ENCODE results near the gene MTPN. TPM values are rescaled to one million over a fixed set of nuclear protein-coding genes. Genes with fewer than 3 reads are reported as not detected.

Gene MTPN
- total RNA-seq, 4 donors from 2014 or later: 76.6 to 80.2 (median 79.0) TPM

DNA sequence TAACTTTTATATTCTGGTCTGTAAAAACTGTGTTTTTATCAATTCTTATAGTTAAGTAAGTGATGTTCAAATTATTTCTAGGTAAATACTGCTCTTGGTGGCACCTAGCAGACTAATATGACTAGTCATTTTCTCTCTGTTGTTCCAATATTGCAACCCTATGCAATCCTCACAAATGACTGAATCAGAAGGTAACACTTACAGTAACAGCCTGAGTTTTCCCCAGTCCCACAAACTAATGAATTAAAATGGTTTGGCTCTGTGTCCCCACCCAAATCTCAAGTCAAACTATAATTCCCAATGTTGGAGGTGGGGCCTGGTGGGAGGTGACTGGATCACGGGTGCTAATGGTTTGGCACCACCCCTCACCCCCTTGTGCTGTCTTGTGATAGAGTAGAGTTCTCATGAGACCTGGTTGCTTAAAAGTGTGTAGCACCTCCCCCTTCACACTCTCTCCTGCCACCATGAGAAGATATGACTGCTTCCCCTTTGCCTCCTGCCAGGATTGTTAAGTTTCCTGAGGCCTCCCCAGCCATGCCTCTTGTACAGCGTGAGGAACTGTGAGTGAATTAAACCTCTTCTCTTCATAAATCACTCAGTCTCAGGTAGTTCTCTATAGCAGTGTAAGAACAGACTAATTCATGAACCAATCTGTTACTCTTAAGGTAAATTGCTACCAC, 43.5 kb downstream of the MTPN start:
- 88 to 94% methylated on average over 2 of the region's 2 CpGs for WGBS, 2 donors (ENCODE audit: low coverage in 1 of 2)
- H3K27ac ChIP-seq: no peak overlapping the region
- TF ChIP-seq POLR2A (IDR thresholded peaks at IDR 0.05): no peak
- TF ChIP-seq, protein P1, sequence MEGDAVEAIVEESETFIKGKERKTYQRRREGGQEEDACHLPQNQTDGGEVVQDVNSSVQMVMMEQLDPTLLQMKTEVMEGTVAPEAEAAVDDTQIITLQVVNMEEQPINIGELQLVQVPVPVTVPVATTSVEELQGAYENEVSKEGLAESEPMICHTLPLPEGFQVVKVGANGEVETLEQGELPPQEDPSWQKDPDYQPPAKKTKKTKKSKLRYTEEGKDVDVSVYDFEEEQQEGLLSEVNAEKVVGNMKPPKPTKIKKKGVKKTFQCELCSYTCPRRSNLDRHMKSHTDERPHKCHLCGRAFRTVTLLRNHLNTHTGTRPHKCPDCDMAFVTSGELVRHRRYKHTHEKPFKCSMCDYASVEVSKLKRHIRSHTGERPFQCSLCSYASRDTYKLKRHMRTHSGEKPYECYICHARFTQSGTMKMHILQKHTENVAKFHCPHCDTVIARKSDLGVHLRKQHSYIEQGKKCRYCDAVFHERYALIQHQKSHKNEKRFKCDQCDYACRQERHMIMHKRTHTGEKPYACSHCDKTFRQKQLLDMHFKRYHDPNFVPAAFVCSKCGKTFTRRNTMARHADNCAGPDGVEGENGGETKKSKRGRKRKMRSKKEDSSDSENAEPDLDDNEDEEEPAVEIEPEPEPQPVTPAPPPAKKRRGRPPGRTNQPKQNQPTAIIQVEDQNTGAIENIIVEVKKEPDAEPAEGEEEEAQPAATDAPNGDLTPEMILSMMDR (IDR thresholded peaks at IDR 0.05): no peak
- TF ChIP-seq EP300 (IDR thresholded peaks at IDR 0.05): no peak
- no peak for TF ChIP-seq POLR2AphosphoS5 (IDR thresholded peaks at IDR 0.05)
- H3K9me3 ChIP-seq: no peaks in the 10 kb centered on the region
- no peak overlapping the region for H3K4me3 ChIP-seq
- H3K4me1 ChIP-seq: peaks cover 0 to 60% (median 5%) of the 10 kb centered on the region in 3 donors
- ATAC-seq: no peak
- H3K36me3 ChIP-seq: peaks cover 0 to 13% of the 10 kb centered on the region in 2 donors
- H3K27me3 ChIP-seq: no peaks in the 10 kb centered on the region

DNA sequence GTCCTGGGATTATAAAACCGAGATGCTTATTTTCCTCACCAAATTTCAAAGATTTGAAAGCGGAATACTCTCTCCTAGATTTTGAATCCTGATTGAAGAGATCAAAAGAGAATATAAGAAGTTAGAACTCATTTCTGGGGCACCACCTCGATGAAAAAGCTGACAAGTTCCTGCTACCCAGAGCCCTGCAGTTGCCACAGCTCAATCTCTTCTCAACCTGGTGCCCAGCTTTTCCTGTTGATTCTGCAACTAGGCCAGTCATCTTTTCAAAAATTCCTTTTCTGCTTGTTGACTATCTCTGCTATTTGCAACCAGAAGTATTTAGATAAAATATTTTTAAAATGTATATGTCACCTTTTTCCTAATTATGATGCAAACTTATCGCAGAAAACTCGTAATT, 45.0 kb downstream of the MTPN start:
- H3K9me3 ChIP-seq: no peaks in the 10 kb centered on the region
- H3K36me3 ChIP-seq: peaks cover 0 to 26% of the 10 kb centered on the region in 2 donors
- H3K27ac ChIP-seq: no peak overlapping the region
- no peak for TF ChIP-seq POLR2AphosphoS5 (IDR thresholded peaks at IDR 0.05)
- no peak for TF ChIP-seq EP300 (IDR thresholded peaks at IDR 0.05)
- TF ChIP-seq, protein P1 (IDR thresholded peaks at IDR 0.05): no peak
- no peak for TF ChIP-seq POLR2A (IDR thresholded peaks at IDR 0.05)
- H3K4me1 ChIP-seq: peaks cover 0 to 57% (median 5%) of the 10 kb centered on the region in 3 donors
- no peak overlapping the region for H3K4me3 ChIP-seq
- WGBS, 2 donors (ENCODE audit: low coverage in 1 of 2): 74 to 94% methylated on average over 4 to 5 of the region's 5 CpGs
- ATAC-seq: no peak
- no peaks in the 10 kb centered on the region for H3K27me3 ChIP-seq

DNA sequence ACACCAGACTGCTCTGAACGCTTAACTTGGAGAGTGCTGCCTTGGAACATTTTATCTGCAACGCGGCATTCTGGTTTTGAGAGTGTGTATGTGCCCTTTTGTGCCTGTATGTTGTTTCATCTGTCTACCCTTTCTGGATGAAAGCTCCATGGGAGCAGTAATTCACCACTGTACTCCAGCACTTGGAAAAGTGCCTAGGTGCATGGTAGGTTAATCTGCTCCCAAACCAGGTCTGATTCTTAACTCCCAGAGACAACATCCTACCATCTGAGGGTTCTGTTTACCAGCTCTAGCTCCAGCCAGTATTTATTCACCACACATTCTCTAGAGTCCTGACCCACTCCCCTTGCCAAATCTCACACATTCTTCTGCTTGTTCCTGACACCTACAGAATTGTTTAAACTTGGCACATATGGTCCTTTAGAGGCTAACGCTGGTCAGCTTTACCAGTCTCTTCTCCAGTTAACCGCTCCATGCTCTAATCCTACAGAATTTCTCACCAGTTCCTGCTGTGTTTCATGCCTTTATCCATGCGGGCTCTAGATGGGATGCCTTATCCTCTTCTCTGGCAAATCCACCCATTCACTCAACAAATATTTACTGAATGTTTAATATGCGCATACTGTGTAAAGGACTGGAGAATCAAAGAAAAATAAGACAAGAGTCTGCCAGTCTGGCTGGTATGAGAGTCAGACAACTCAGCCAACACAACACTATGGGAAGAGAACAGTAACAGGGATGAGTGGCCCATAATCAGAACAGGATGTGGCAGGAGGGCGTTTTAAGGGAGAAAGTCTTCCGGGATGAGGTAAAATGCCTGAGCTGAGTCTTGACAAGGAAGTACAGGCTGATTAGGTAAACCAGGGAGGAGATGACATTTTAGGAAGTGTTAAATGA, 46.3 kb downstream of the MTPN start:
- H3K27ac ChIP-seq: peak overlapping the region in 1 of 4 donors; percentile 42
- peaks cover 0 to 54% (median 5%) of the 10 kb centered on the region in 3 donors for H3K4me1 ChIP-seq
- H3K9me3 ChIP-seq: no peaks in the 10 kb centered on the region
- H3K4me3 ChIP-seq: no peak overlapping the region
- ATAC-seq: no peak
- H3K27me3 ChIP-seq: no peaks in the 10 kb centered on the region
- TF ChIP-seq EP300 (IDR thresholded peaks at IDR 0.05): no peak
- TF ChIP-seq POLR2A (IDR thresholded peaks at IDR 0.05): no peak
- H3K36me3 ChIP-seq: peaks cover 0 to 31% of the 10 kb centered on the region in 2 donors
- 61 to 68% methylated on average over 5 to 9 of the region's 9 CpGs for WGBS, 2 donors (ENCODE audit: low coverage in 1 of 2)

DNA sequence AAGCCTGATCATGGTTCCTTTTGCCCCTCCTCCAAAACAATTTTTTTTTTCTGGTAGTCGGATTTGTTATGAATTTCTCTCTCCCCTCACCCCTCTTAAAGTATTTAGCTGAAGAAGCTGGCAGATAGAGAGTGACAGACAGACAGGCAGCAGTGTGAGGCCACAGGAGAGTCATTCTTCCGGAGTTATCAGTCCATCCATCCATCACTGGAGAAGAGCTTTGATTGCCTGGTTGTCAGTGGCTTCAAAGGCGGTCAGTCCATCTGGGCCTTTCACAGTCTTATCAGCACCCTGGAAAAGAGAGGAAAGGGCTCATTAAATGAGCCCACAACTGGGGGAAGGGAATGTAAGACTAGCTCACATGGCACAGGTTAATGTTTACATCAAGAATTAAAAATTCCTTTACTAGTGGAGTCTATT, 47.4 kb downstream of the MTPN start:
- peaks cover 0 to 31% of the 10 kb centered on the region in 2 donors for H3K36me3 ChIP-seq
- H3K27me3 ChIP-seq: no peaks in the 10 kb centered on the region
- ATAC-seq: no peak
- whole genome bisulfite sequencing, 2 donors (ENCODE audit: low coverage in 1 of 2): 17 to 65% methylated on average over 1 to 3 of the region's 3 CpGs
- H3K9me3 ChIP-seq: no peaks in the 10 kb centered on the region
- TF ChIP-seq, protein P1 (IDR thresholded peaks at IDR 0.05): no peak
- TF ChIP-seq EP300 (IDR thresholded peaks at IDR 0.05): no peak
- no peak for TF ChIP-seq POLR2AphosphoS5 (IDR thresholded peaks at IDR 0.05)
- TF ChIP-seq POLR2A (IDR thresholded peaks at IDR 0.05): no peak
- H3K4me3 ChIP-seq: no peak overlapping the region
- H3K4me1 ChIP-seq: peaks cover 0 to 47% (median 5%) of the 10 kb centered on the region in 3 donors
- H3K27ac ChIP-seq: no peak overlapping the region

DNA sequence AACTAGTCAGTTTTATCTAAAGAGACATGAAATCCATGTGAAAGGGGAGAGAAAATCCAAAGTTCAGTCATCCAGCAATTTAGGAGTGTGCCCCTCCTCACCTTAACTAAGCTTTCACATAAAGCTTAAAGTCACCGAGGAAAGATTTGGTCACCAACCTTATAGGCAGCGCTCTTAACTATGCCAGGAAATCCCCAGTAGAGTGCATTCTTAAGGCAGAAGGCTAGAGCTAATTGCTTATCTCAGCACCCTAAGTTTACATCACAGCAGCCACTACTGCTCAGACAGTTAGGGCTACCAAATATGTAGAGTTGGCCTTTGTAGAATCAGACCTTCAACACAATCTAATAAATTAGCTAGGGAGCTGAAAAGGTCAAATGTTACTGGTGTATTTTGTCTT, 47.9 kb downstream of the MTPN start:
- peaks cover 0 to 31% of the 10 kb centered on the region in 2 donors for H3K36me3 ChIP-seq
- TF ChIP-seq POLR2AphosphoS5 (IDR thresholded peaks at IDR 0.05): no peak
- TF ChIP-seq, protein P1 (IDR thresholded peaks at IDR 0.05): no peak
- TF ChIP-seq EP300 (IDR thresholded peaks at IDR 0.05): no peak
- peaks cover 0 to 42% (median 5%) of the 10 kb centered on the region in 3 donors for H3K4me1 ChIP-seq
- WGBS, 2 donors (ENCODE audit: low coverage in 1 of 2): 59 to 80% methylated on average over 1 to 2 of the region's 2 CpGs
- H3K4me3 ChIP-seq: no peak overlapping the region
- ATAC-seq: no peak
- no peak overlapping the region for H3K27ac ChIP-seq
- no peaks in the 10 kb centered on the region for H3K9me3 ChIP-seq
- no peaks in the 10 kb centered on the region for H3K27me3 ChIP-seq

All from gastroesophageal sphincter (tissue), 4 donors.